ENCODE measurements around the gene TSEN34.

DNA sequence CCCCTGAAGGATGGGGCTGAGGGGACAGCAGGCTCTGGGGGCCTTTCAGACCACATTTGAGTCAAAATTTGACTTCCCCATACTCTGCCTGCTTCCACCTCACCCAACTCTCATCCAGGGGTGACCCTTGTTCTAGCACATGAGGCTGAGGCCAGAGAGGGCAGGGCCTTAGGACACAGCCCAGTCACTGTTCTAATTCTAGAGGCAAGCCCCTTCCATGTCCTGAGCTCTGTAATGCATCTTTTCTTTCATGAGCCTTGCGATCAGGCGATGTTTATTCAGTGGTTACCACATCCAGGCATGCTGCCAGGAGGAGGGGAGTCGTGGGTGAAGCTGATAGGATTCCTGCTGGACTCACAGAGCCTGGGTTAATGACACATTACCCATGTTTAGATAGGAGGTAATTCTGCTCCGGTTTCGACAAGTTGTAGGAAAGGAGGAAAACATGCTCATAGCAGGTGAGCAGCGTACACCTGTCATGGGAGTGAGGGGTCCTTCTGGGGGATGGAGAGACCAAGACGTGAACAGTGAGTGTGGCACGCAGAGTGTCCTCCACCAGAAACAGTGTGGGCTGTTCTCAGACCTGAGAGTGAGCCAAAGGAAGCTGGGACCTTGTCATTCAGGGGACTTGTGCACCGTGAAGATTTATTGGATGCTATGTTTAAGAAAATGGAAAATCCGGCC lies 18.8 kb downstream of the TSEN34 start:
- TF ChIP-seq, protein P1, sequence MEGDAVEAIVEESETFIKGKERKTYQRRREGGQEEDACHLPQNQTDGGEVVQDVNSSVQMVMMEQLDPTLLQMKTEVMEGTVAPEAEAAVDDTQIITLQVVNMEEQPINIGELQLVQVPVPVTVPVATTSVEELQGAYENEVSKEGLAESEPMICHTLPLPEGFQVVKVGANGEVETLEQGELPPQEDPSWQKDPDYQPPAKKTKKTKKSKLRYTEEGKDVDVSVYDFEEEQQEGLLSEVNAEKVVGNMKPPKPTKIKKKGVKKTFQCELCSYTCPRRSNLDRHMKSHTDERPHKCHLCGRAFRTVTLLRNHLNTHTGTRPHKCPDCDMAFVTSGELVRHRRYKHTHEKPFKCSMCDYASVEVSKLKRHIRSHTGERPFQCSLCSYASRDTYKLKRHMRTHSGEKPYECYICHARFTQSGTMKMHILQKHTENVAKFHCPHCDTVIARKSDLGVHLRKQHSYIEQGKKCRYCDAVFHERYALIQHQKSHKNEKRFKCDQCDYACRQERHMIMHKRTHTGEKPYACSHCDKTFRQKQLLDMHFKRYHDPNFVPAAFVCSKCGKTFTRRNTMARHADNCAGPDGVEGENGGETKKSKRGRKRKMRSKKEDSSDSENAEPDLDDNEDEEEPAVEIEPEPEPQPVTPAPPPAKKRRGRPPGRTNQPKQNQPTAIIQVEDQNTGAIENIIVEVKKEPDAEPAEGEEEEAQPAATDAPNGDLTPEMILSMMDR (IDR thresholded peaks at IDR 0.05; ENCODE audit: low read depth, low read length) = no peak
- no peak for TF ChIP-seq EZH2phosphoT487 (IDR thresholded peaks at IDR 0.05; ENCODE audit: low read depth)

Measured in OCI-LY3 (cell line).